Endothelial cell of umbilical vein (primary cell): ENCODE results near the gene CYP46A1. TPM values are rescaled to one million over a fixed set of nuclear protein-coding genes. Genes with fewer than 3 reads are reported as not detected.

Source experiments
- BruUV-seq: library from RNA; stranded (reverse); fragments of 400-500 nt; replicated peaks from 2 replicates; lab custom pipeline; 2021; lab: Mats Ljungman, UMichigan
- CTCF ChIA-PET: fragments of 300-600, 350-600 bp; sonication (Branson Sonifier 250); formaldehyde crosslinking; loops from one replicate; lab custom pipeline; 2021; ENCODE audit warnings: antibody characterized with exemption, inconsistent platforms; lab: Charles Lee
- POLR2A ChIA-PET: fragments of 300-600, 350-600 bp; sonication (Branson Sonifier 250); formaldehyde crosslinking; loops from one replicate; lab custom pipeline; 2021; ENCODE audit warnings: antibody characterized with exemption, inconsistent platforms; lab: Charles Lee
- DNase-seq: peaks from one replicate; pipeline ENCODE4 v3.0.0-alpha.2; 2011; ENCODE audit warnings: low read depth, low spot score
- FAIRE-seq: peaks from 2 replicates; lab custom pipeline; 2011; peaks lifted over from hg19 to GRCh38; lab: Jason Lieb, UNC
- H2AFZ ChIP-seq: 2 replicates; pipeline ENCODE4 v1.6.0; 2012; ENCODE audit warnings: low read depth, low read length, control low read depth, inconsistent platforms
- H3K27ac ChIP-seq: 2 replicates; pipeline ENCODE4 v1.5.1; 2011; ENCODE audit warnings: low read depth, mild to moderate bottlenecking, control low read depth, low read length, moderate library complexity; ENCODE audit not compliant: insufficient read depth
- H3K27me3 ChIP-seq, 2 experiments: 2 replicates each; pipeline versions ENCODE4 v1.6.0 to v1.6.1; 2011; ENCODE audit warnings: low read length in 2 of 2, mixed read lengths in 1 of 2; ENCODE audit not compliant: control insufficient read depth in 2 of 2, insufficient read depth in 2 of 2
- H3K36me3 ChIP-seq, 2 experiments: 2 replicates in 1 of 2; 3 replicates in 1 of 2; pipeline ENCODE4 v1.5.1; 2011; ENCODE audit warnings: low read length in 2 of 2, mild to moderate bottlenecking in 1 of 2, moderate library complexity in 1 of 2; ENCODE audit not compliant: control insufficient read depth in 2 of 2, insufficient read depth in 2 of 2; ENCODE audit errors: extremely low read depth in 1 of 2
- H3K4me1 ChIP-seq: 3 replicates; pipeline ENCODE4 v1.5.1; 2011; ENCODE audit warnings: mild to moderate bottlenecking, low read length; ENCODE audit not compliant: control insufficient read depth, insufficient read depth; ENCODE audit errors: extremely low read depth
- H3K4me2 ChIP-seq: 2 replicates; pipeline ENCODE4 v1.6.1; 2011; ENCODE audit warnings: low read length, control low read depth, mixed read lengths; ENCODE audit not compliant: insufficient read depth
- H3K4me3 ChIP-seq, 3 experiments: fragments of 200-600 bp in 1 of 3; sonication (generic), shearing (Covaris generic) in 1 of 3; replicated peaks in 1 of 3; 2 replicates each; pipeline ENCODE4 v1.5.1; 2011 to 2016; ENCODE audit warnings: control low read depth in 3 of 3, low read length in 3 of 3, mild to moderate bottlenecking in 2 of 3, inconsistent platforms in 1 of 3, low read depth in 1 of 3, moderate library complexity in 1 of 3; ENCODE audit not compliant: insufficient read depth in 1 of 3
- H3K79me2 ChIP-seq: 2 replicates; pipeline ENCODE4 v1.6.0; 2012; ENCODE audit warnings: low read length, inconsistent platforms; ENCODE audit not compliant: control insufficient read depth, insufficient read depth
- H3K9ac ChIP-seq: replicated peaks from 2 replicates; pipeline ENCODE3; 2011; ENCODE audit warnings: low read length, control low read depth; ENCODE audit not compliant: insufficient read depth; ENCODE audit errors: extremely low read depth
- H3K9me1 ChIP-seq: replicated peaks from 3 replicates; pipeline ENCODE4 v1.6.0; 2011; ENCODE audit warnings: mild to moderate bottlenecking, low read length; ENCODE audit not compliant: control insufficient read depth, insufficient read depth; ENCODE audit errors: extremely low read depth
- H3K9me3 ChIP-seq: replicated peaks from 2 replicates; pipeline ENCODE4 v1.5.1; 2012; ENCODE audit warnings: low read length, inconsistent platforms; ENCODE audit not compliant: control insufficient read depth, insufficient read depth
- H4K20me1 ChIP-seq: replicated peaks from 2 replicates; pipeline ENCODE3; 2011; ENCODE audit warnings: mild to moderate bottlenecking, low read length; ENCODE audit not compliant: control insufficient read depth, insufficient read depth; ENCODE audit errors: extremely low read depth
- CTCF ChIP-seq, 2 donors: IDR thresholded peaks; 1 replicate in 1 of 2; 2 replicates in 1 of 2; pipeline ENCODE4 v1.5.1; 2011; ENCODE audit warnings: low read length in 2 of 2, mild to moderate bottlenecking in 2 of 2, moderate library complexity in 2 of 2, control low read depth in 1 of 2, inconsistent platforms in 1 of 2, low read depth in 1 of 2; ENCODE audit not compliant: insufficient read depth in 1 of 2; ENCODE audit errors: extremely low read depth in 1 of 2
- EZH2 ChIP-seq: IDR thresholded peaks from 2 replicates; pipeline ENCODE4 v1.6.1; 2012; ENCODE audit warnings: borderline replicate concordance, low read depth, mild to moderate bottlenecking, moderate library complexity, low read length, inconsistent platforms; ENCODE audit not compliant: severe bottlenecking
- FOS ChIP-seq: IDR thresholded peaks from 2 replicates; pipeline ENCODE4 v1.6.1; 2011; ENCODE audit warnings: mild to moderate bottlenecking, low read length, moderate library complexity, borderline replicate concordance; ENCODE audit not compliant: insufficient read depth
- GATA2 ChIP-seq: IDR thresholded peaks from 2 replicates; pipeline ENCODE4 v1.7.0; 2011; ENCODE audit warnings: low read depth, mild to moderate bottlenecking, moderate library complexity, mixed read lengths, low read length; ENCODE audit not compliant: insufficient read length, insufficient read depth
- JUN ChIP-seq: IDR thresholded peaks from 2 replicates; pipeline ENCODE4 v1.6.1; 2011; ENCODE audit warnings: borderline replicate concordance, low read depth; ENCODE audit not compliant: insufficient read length, insufficient read depth
- MAX ChIP-seq: IDR thresholded peaks from 2 replicates; pipeline ENCODE4 v1.6.1; 2011; ENCODE audit not compliant: insufficient read depth, insufficient read length
- MYC ChIP-seq: IDR thresholded peaks from one replicate; pipeline ENCODE4 v1.6.1; 2011; ENCODE audit warnings: mild to moderate bottlenecking, low read depth, low read length
- POLR2A ChIP-seq: IDR thresholded peaks from 2 replicates; pipeline ENCODE4 v1.6.1; 2012; ENCODE audit warnings: low read depth, mild to moderate bottlenecking, control low read depth, low read length
- POLR2AphosphoS5 ChIP-seq: IDR thresholded peaks from 2 replicates; pipeline ENCODE4 v1.6.1; 2012; ENCODE audit warnings: low read depth, mild to moderate bottlenecking, control low read depth, low read length, moderate library complexity; ENCODE audit not compliant: insufficient read depth
- dilution Hi-C: fragments of 300-500 bp; cut with MboI; formaldehyde crosslinking; loops from one replicate; pipeline ENCODE4 v1.15.0; 2019; ENCODE audit warnings: low sequenced_read_pairs; ENCODE audit not compliant: extremely low pct_ligation_motif_present
- intact Hi-C: fragments of 100-400 bp; cut with micrococcal nuclease; formaldehyde crosslinking; loops from one replicate; pipeline ENCODE4 v1.10.0; 2022
- polyA plus RNA-seq, 4 experiments: library from polyadenylated mRNA; depleted of rRNA in 3 of 4; stranded (reverse) in 3 of 4; unstranded in 1 of 4; fragments of >200 nt; gene quantifications; 2 replicates each; pipeline versions ENCODE4 v1.2.1 to v1.2.3, GENCODE V29; 2011 to 2012; ENCODE audit warnings: missing spikeins in 1 of 4
- total RNA-seq: library from RNA; stranded (reverse); gene quantifications from 2 replicates; pipeline ENCODE4 v1.2.3, GENCODE V29; 2021

The CYP46A1 gene
- total and polyA plus RNA-seq, 2 donors (not counting 3 experiments of a cell fraction or from before 2014, with no cell fraction given) = 0.03 to 0.24 TPM

- BruUV-seq = no TSS peak
- CTCF ChIA-PET = no interaction called here
- dilution Hi-C loops = no loop called here
Measured at GRCh38 chr14:99664937-99665273, 19.2 kb upstream of the CYP46A1 start.

More at GRCh38 chr14:99664937-99665273, 19.2 kb upstream of the CYP46A1 start:
- Histone ChIP-seq H4K20me1 (no peaks in the 10 kb centered on the region), H3K27me3 (peaks cover 10 to 14% of the 10 kb centered on the region in 2 experiments), H3K79me2 (no peaks in the 10 kb centered on the region), H3K9me3 (no peaks in the 10 kb centered on the region), H3K27ac (no peak overlapping the region), H3K4me3 (no peak overlapping the region), H3K9ac (no peak overlapping the region), H3K4me1 (no peaks in the 10 kb centered on the region), H3K9me1 (no peaks in the 10 kb centered on the region), H2AFZ (no peak overlapping the region), H3K36me3 (no peaks in the 10 kb centered on the region), H3K4me2 (no peak overlapping the region)
- FAIRE-seq (no peak), DNase-seq (no peak)
- no peak for TF ChIP-seq POLR2A
- TF ChIP-seq CTCF (IDR thresholded peaks at IDR 0.05; ENCODE audit: extremely low read depth in 1 of 2, insufficient read depth in 1 of 2, low read depth in 1 of 2, low read length in 2 of 2) = no peak
- TF ChIP-seq FOS = no peak
- no peak for TF ChIP-seq EZH2
- no peak for TF ChIP-seq MYC
- TF ChIP-seq MAX = no peak
- TF ChIP-seq JUN = no peak
- no peak for TF ChIP-seq POLR2AphosphoS5
- no peak for TF ChIP-seq GATA2
- intact Hi-C loops = no loop called here
- POLR2A ChIA-PET = no interaction called here
